ENCODE measurements around the gene CACNG5. TPM values are rescaled to one million over a fixed set of nuclear protein-coding genes. Genes with fewer than 3 reads are reported as not detected.

Gene CACNG5
- total and polyA plus RNA-seq, 2 experiments from 2014 or later, result 1.8 to 3.3 TPM

DNA sequence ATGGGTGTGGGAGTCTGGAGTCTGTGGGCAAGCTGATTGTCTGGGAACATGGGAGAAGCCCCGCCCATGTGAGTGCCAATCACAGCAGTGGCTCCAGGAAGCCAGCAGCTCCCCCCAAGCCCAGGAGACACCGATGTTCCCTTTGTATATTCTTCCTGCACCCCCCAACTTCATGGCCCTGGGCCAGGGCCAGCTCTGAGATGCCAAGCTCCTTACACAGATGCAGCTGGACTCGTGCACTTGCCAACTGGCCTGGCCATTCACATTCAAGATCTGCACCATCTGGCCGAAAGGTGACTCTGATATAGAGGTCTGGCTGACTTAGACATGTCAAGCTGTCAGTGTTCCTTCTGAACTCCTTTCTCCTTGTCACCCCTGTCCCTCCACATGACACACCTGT, 50.5 kb downstream of the CACNG5 start:
- no peak for ATAC-seq
- Mint-ChIP-seq H3K27ac (no peak overlapping the region), H3K4me1 (no peaks in the 10 kb centered on the region), H3K4me3 (no peak overlapping the region), H3K9me3 (peaks cover 38% of the 10 kb centered on the region), H3K27me3 (ENCODE audit: insufficient read depth, low read depth, poor library complexity) (peaks cover 5% of the 10 kb centered on the region), H3K36me3 (ENCODE audit: low read depth) (peaks cover 26% of the 10 kb centered on the region; the same call in 2 of the 3 replicates)
- no peak overlapping the region for H3K4me3 ChIP-seq
- no peaks in the 10 kb centered on the region for H3K27me3 ChIP-seq (ENCODE audit: insufficient read depth)
- H4K20me1 ChIP-seq (replicated peaks; ENCODE audit: insufficient read depth), result no peaks in the 10 kb centered on the region
- no peaks in the 10 kb centered on the region for H3F3A ChIP-seq (replicated peaks; ENCODE audit: low read depth)
- no peak overlapping the region for H3K4me2 ChIP-seq
- peaks cover 3% of the 10 kb centered on the region; the same call in 1 of the 2 replicates for H3K9me2 ChIP-seq (ENCODE audit: insufficient read depth)
- TF ChIP-seq STAT1 (IDR thresholded peaks at IDR 0.05; ENCODE audit: unreplicated experiment) (no peak), POLR2AphosphoS5 (IDR thresholded peaks at IDR 0.05; ENCODE audit: low read depth) (no peak), EZH2 (IDR thresholded peaks at IDR 0.05; ENCODE audit: low read depth, unreplicated experiment) (no peak), JUNB (IDR thresholded peaks at IDR 0.05; ENCODE audit: unreplicated experiment) (no peak), ZNF114 (CRISPR knock-in tag; IDR thresholded peaks at IDR 0.05) (no peak), ZNF331 (CRISPR knock-in tag; IDR thresholded peaks at IDR 0.05; ENCODE audit: low read depth) (no peak), CREB1 (CRISPR knock-in tag; IDR thresholded peaks at IDR 0.05; ENCODE audit: low read depth) (no peak), EZH2phosphoT487 (IDR thresholded peaks at IDR 0.05; ENCODE audit: unreplicated experiment) (no peak), NANOG (IDR thresholded peaks at IDR 0.05; ENCODE audit: borderline replicate concordance) (no peak)
- TF ChIP-seq, protein P1, sequence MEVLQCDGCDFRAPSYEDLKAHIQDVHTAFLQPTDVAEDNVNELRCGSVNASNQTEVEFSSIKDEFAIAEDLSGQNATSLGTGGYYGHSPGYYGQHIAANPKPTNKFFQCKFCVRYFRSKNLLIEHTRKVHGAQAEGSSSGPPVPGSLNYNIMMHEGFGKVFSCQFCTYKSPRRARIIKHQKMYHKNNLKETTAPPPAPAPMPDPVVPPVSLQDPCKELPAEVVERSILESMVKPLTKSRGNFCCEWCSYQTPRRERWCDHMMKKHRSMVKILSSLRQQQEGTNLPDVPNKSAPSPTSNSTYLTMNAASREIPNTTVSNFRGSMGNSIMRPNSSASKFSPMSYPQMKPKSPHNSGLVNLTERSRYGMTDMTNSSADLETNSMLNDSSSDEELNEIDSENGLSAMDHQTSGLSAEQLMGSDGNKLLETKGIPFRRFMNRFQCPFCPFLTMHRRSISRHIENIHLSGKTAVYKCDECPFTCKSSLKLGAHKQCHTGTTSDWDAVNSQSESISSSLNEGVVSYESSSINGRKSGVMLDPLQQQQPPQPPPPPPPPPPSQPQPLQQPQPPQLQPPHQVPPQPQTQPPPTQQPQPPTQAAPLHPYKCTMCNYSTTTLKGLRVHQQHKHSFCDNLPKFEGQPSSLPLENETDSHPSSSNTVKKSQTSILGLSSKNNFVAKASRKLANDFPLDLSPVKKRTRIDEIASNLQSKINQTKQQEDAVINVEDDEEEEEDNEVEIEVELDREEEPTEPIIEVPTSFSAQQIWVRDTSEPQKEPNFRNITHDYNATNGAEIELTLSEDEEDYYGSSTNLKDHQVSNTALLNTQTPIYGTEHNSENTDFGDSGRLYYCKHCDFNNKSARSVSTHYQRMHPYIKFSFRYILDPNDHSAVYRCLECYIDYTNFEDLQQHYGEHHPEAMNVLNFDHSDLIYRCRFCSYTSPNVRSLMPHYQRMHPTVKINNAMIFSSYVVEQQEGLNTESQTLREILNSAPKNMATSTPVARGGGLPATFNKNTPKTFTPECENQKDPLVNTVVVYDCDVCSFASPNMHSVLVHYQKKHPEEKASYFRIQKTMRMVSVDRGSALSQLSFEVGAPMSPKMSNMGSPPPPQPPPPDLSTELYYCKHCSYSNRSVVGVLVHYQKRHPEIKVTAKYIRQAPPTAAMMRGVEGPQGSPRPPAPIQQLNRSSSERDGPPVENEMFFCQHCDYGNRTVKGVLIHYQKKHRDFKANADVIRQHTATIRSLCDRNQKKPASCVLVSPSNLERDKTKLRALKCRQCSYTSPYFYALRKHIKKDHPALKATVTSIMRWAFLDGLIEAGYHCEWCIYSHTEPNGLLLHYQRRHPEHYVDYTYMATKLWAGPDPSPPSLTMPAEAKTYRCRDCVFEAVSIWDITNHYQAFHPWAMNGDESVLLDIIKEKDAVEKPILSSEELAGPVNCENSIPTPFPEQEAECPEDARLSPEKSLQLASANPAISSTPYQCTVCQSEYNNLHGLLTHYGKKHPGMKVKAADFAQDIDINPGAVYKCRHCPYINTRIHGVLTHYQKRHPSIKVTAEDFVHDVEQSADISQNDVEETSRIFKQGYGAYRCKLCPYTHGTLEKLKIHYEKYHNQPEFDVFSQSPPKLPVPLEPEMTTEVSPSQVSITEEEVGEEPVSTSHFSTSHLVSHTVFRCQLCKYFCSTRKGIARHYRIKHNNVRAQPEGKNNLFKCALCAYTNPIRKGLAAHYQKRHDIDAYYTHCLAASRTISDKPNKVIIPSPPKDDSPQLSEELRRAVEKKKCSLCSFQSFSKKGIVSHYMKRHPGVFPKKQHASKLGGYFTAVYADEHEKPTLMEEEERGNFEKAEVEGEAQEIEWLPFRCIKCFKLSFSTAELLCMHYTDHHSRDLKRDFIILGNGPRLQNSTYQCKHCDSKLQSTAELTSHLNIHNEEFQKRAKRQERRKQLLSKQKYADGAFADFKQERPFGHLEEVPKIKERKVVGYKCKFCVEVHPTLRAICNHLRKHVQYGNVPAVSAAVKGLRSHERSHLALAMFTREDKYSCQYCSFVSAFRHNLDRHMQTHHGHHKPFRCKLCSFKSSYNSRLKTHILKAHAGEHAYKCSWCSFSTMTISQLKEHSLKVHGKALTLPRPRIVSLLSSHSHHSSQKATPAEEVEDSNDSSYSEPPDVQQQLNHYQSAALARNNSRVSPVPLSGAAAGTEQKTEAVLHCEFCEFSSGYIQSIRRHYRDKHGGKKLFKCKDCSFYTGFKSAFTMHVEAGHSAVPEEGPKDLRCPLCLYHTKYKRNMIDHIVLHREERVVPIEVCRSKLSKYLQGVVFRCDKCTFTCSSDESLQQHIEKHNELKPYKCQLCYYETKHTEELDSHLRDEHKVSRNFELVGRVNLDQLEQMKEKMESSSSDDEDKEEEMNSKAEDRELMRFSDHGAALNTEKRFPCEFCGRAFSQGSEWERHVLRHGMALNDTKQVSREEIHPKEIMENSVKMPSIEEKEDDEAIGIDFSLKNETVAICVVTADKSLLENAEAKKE (CRISPR knock-in tag; IDR thresholded peaks at IDR 0.05), result no peak
- TF ChIP-seq, protein P2, sequence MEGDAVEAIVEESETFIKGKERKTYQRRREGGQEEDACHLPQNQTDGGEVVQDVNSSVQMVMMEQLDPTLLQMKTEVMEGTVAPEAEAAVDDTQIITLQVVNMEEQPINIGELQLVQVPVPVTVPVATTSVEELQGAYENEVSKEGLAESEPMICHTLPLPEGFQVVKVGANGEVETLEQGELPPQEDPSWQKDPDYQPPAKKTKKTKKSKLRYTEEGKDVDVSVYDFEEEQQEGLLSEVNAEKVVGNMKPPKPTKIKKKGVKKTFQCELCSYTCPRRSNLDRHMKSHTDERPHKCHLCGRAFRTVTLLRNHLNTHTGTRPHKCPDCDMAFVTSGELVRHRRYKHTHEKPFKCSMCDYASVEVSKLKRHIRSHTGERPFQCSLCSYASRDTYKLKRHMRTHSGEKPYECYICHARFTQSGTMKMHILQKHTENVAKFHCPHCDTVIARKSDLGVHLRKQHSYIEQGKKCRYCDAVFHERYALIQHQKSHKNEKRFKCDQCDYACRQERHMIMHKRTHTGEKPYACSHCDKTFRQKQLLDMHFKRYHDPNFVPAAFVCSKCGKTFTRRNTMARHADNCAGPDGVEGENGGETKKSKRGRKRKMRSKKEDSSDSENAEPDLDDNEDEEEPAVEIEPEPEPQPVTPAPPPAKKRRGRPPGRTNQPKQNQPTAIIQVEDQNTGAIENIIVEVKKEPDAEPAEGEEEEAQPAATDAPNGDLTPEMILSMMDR (conservative IDR thresholded peaks at IDR 0.05; ENCODE audit: low read depth in 2 of 2), result no peak
- TF ChIP-seq, protein P3, sequence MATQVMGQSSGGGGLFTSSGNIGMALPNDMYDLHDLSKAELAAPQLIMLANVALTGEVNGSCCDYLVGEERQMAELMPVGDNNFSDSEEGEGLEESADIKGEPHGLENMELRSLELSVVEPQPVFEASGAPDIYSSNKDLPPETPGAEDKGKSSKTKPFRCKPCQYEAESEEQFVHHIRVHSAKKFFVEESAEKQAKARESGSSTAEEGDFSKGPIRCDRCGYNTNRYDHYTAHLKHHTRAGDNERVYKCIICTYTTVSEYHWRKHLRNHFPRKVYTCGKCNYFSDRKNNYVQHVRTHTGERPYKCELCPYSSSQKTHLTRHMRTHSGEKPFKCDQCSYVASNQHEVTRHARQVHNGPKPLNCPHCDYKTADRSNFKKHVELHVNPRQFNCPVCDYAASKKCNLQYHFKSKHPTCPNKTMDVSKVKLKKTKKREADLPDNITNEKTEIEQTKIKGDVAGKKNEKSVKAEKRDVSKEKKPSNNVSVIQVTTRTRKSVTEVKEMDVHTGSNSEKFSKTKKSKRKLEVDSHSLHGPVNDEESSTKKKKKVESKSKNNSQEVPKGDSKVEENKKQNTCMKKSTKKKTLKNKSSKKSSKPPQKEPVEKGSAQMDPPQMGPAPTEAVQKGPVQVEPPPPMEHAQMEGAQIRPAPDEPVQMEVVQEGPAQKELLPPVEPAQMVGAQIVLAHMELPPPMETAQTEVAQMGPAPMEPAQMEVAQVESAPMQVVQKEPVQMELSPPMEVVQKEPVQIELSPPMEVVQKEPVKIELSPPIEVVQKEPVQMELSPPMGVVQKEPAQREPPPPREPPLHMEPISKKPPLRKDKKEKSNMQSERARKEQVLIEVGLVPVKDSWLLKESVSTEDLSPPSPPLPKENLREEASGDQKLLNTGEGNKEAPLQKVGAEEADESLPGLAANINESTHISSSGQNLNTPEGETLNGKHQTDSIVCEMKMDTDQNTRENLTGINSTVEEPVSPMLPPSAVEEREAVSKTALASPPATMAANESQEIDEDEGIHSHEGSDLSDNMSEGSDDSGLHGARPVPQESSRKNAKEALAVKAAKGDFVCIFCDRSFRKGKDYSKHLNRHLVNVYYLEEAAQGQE (IDR thresholded peaks at IDR 0.05; ENCODE audit: unreplicated experiment), result no peak
- TF ChIP-seq, protein P4, sequence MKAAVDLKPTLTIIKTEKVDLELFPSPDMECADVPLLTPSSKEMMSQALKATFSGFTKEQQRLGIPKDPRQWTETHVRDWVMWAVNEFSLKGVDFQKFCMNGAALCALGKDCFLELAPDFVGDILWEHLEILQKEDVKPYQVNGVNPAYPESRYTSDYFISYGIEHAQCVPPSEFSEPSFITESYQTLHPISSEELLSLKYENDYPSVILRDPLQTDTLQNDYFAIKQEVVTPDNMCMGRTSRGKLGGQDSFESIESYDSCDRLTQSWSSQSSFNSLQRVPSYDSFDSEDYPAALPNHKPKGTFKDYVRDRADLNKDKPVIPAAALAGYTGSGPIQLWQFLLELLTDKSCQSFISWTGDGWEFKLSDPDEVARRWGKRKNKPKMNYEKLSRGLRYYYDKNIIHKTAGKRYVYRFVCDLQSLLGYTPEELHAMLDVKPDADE (IDR thresholded peaks at IDR 0.05), result no peak
- H3K27ac ChIP-seq (ENCODE audit: low read depth), result no peak overlapping the region
- no peak overlapping the region for H2AFZ ChIP-seq
- no peaks in the 10 kb centered on the region for H3K4me1 ChIP-seq (ENCODE audit: insufficient read depth)
- H3K79me2 ChIP-seq (replicated peaks; ENCODE audit: insufficient read depth), result no peaks in the 10 kb centered on the region
- no peaks in the 10 kb centered on the region for H3K36me3 ChIP-seq (ENCODE audit: insufficient read depth)
- DNase-seq (ENCODE audit: low spot score), result no peak

Measured in GM23338 (cell line).